ENCODE results near the gene GIT1.

GIT1 gene

GRCh38 chr17:29616300-29617048 is 27.0 kb upstream of the GIT1 start:
- no peak for DNase-seq (ENCODE audit: low read depth)

GRCh38 chr17:29615492-29616299 is 26.2 kb upstream of the GIT1 start:
- peak; percentile 74 for DNase-seq (ENCODE audit: low read depth)

- peak; percentile 42 for DNase-seq (ENCODE audit: low read depth)
These were observed 25.6 kb upstream of the GIT1 start for GRCh38 chr17:29615048-29615385.

GRCh38 chr17:29614349-29615047 is 25.1 kb upstream of the GIT1 start:
- DNase-seq (ENCODE audit: low read depth), result no peak

GRCh38 chr17:29613856-29614255 is 24.4 kb upstream of the GIT1 start:
- DNase-seq (ENCODE audit: low read depth), result no peak

- DNase-seq (ENCODE audit: low read depth), result peak; percentile 84
These were observed 23.9 kb upstream of the GIT1 start for GRCh38 chr17:29613352-29613837.

GRCh38 chr17:29612404-29613280 is 23.2 kb upstream of the GIT1 start:
- DNase-seq (ENCODE audit: low read depth), result no peak

GRCh38 chr17:29612094-29612403 is 22.6 kb upstream of the GIT1 start:
- DNase-seq (ENCODE audit: low read depth), result no peak

- no peak for DNase-seq (ENCODE audit: low read depth)
These were observed 22.1 kb upstream of the GIT1 start for GRCh38 chr17:29611351-29612093.

- no peak for DNase-seq (ENCODE audit: low read depth)
These were observed 20.9 kb upstream of the GIT1 start for GRCh38 chr17:29610395-29610794.

GRCh38 chr17:29608986-29609385 is 19.5 kb upstream of the GIT1 start:
- DNase-seq (ENCODE audit: low read depth), result no peak

- no peak for DNase-seq (ENCODE audit: low read depth)
These were observed 18.2 kb upstream of the GIT1 start for GRCh38 chr17:29607557-29608195.

- DNase-seq (ENCODE audit: low read depth), result no peak
These were observed 13.7 kb upstream of the GIT1 start for GRCh38 chr17:29603109-29603674.

- no peak for DNase-seq (ENCODE audit: low read depth)
These were observed 8.1 kb upstream of the GIT1 start for GRCh38 chr17:29597361-29598172.

- DNase-seq (ENCODE audit: low read depth), result no peak
These were observed 7.4 kb upstream of the GIT1 start for GRCh38 chr17:29596811-29597210.

- DNase-seq (ENCODE audit: low read depth), result no peak
These were observed 6.7 kb upstream of the GIT1 start for GRCh38 chr17:29595943-29596774.

GRCh38 chr17:29595107-29595942 is 5.9 kb upstream of the GIT1 start:
- no peak for DNase-seq (ENCODE audit: low read depth)

All from stimulated activated CD8-positive, alpha-beta memory T cell treated with anti-CD3 and anti-CD28 coated beads, Interleukin-12 subunit alpha, Interleukin-12 subunit beta, amount 100 ng/mL, for 4 hours (primary cell).